ENCODE data around the gene SELENOP.
"Not testable (repeated sequence)": the region's sequence is repeated elsewhere in the genome, so short reads cannot be mapped to it uniquely, and the experiment has no call there.

Gene SELENOP

GRCh38 chr5:42822548-42822947 is 10.9 kb upstream of the SELENOP start:
- Histone ChIP-seq H3K36me3 (ENCODE audit: control insufficient read depth, insufficient read depth, low read length) (no peaks in the 10 kb centered on the region), H3K27me3 (ENCODE audit: control insufficient read depth, insufficient read depth, low read length) (no peaks in the 10 kb centered on the region), H3K9ac (ENCODE audit: low read length) (no peak overlapping the region), H3K4me1 (ENCODE audit: control insufficient read depth, insufficient read depth, low read length) (no peaks in the 10 kb centered on the region), H3K4me3 (ENCODE audit: low read length) (no peak overlapping the region), H3K9me3 (ENCODE audit: control insufficient read depth, low read length) (no peaks in the 10 kb centered on the region)

GRCh38 chr5:42819745-42820144 is 8.1 kb upstream of the SELENOP start:
- H3K4me3 ChIP-seq (ENCODE audit: low read length): no peak overlapping the region
- no peaks in the 10 kb centered on the region for H3K36me3 ChIP-seq (ENCODE audit: control insufficient read depth, insufficient read depth, low read length)
- H3K4me1 ChIP-seq (ENCODE audit: control insufficient read depth, insufficient read depth, low read length): no peaks in the 10 kb centered on the region
- H3K27me3 ChIP-seq (ENCODE audit: control insufficient read depth, insufficient read depth, low read length): no peaks in the 10 kb centered on the region
- H3K9me3 ChIP-seq (ENCODE audit: control insufficient read depth, low read length): no peaks in the 10 kb centered on the region
- no peak overlapping the region for H3K9ac ChIP-seq (ENCODE audit: low read length)

GRCh38 chr5:42816546-42816945 is 4.9 kb upstream of the SELENOP start:
- H3K36me3 ChIP-seq (ENCODE audit: control insufficient read depth, insufficient read depth, low read length); H3K4me3 ChIP-seq (ENCODE audit: low read length); H3K9ac ChIP-seq (ENCODE audit: low read length); H3K9me3 ChIP-seq (ENCODE audit: control insufficient read depth, low read length); H3K27me3 ChIP-seq (ENCODE audit: control insufficient read depth, insufficient read depth, low read length); H3K4me1 ChIP-seq (ENCODE audit: control insufficient read depth, insufficient read depth, low read length): not testable (repeated sequence)

GRCh38 chr5:42813533-42813932 is 1.8 kb upstream of the SELENOP start:
- H3K9me3 ChIP-seq (ENCODE audit: control insufficient read depth, low read length): no peaks in the 10 kb centered on the region
- no peak overlapping the region for H3K9ac ChIP-seq (ENCODE audit: low read length)
- no peak overlapping the region for H3K4me3 ChIP-seq (ENCODE audit: low read length)

GRCh38 chr5:42812620-42813019 is 928 bp upstream of the SELENOP start:
- no peak overlapping the region for H3K4me3 ChIP-seq (ENCODE audit: low read length)
- H3K9ac ChIP-seq (ENCODE audit: low read length): peak overlapping the region; percentile 70
- H3K9me3 ChIP-seq (ENCODE audit: control insufficient read depth, low read length): no peaks in the 10 kb centered on the region
- H3K4me1 ChIP-seq (ENCODE audit: control insufficient read depth, insufficient read depth, low read length): peaks cover 14% of the 10 kb centered on the region
- H3K27me3 ChIP-seq (ENCODE audit: control insufficient read depth, insufficient read depth, low read length): no peaks in the 10 kb centered on the region
- H3K36me3 ChIP-seq (ENCODE audit: control insufficient read depth, insufficient read depth, low read length): no peaks in the 10 kb centered on the region

More at GRCh38 chr5:42813533-42813932, 1.8 kb upstream of the SELENOP start:
- Histone ChIP-seq H3K27me3 (ENCODE audit: control insufficient read depth, insufficient read depth, low read length) (no peaks in the 10 kb centered on the region), H3K36me3 (ENCODE audit: control insufficient read depth, insufficient read depth, low read length) (no peaks in the 10 kb centered on the region), H3K4me1 (ENCODE audit: control insufficient read depth, insufficient read depth, low read length) (peaks cover 8% of the 10 kb centered on the region)

DNA sequence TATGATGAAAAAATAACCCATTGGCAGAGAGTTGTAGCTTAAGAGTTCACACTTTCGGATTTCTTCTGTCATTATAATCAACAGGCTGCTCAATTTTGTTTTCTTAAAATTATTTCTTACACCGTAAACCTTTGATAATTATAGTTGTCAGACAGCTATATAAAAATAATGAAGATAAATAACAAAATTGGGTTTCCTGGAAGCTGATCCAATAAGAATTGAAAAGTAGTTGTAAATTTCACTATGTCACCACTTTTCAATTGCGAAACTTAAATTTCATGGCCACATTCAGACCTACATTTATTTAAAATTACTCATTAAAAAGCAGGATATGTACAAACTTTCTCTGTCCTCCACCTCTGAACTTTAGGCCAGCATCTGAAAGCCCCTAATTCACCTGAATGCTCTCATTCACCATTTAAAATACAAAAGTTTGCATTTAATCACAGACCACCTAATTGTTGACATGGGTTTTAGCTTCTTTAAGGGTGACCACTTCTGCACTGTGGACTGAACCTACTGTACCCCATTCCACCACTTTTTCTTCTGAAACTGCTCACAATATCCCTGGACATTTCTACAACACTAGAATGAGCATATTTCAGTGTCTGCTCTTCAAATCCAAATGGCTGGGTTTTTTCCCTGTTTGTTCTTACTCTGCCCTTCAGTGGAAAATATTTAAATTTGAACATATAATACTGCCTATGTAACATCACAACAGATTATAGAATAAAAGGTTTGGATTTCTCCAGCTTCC is 680 bp downstream of the SELENOP start:
- peak overlapping the region; percentile 70 for H3K9ac ChIP-seq (ENCODE audit: low read length)
- peak overlapping the region; percentile 20 for H3K4me3 ChIP-seq (ENCODE audit: low read length)
- H3K9me3 ChIP-seq (ENCODE audit: control insufficient read depth, low read length): no peaks in the 10 kb centered on the region
- peaks cover 14% of the 10 kb centered on the region for H3K4me1 ChIP-seq (ENCODE audit: control insufficient read depth, insufficient read depth, low read length)
- H3K36me3 ChIP-seq (ENCODE audit: control insufficient read depth, insufficient read depth, low read length): peaks cover 4% of the 10 kb centered on the region
- H3K27me3 ChIP-seq (ENCODE audit: control insufficient read depth, insufficient read depth, low read length): no peaks in the 10 kb centered on the region

- Histone ChIP-seq H3K9me3 (ENCODE audit: control insufficient read depth, low read length) (no peaks in the 10 kb centered on the region), H3K36me3 (ENCODE audit: control insufficient read depth, insufficient read depth, low read length) (peaks cover 4% of the 10 kb centered on the region), H3K9ac (ENCODE audit: low read length) (no peak overlapping the region), H3K4me3 (ENCODE audit: low read length) (no peak overlapping the region), H3K27me3 (ENCODE audit: control insufficient read depth, insufficient read depth, low read length) (no peaks in the 10 kb centered on the region), H3K4me1 (ENCODE audit: control insufficient read depth, insufficient read depth, low read length) (peaks cover 14% of the 10 kb centered on the region)
Measured at GRCh38 chr5:42808888-42809611, 2.6 kb downstream of the SELENOP start.

GRCh38 chr5:42807722-42808447 is 3.8 kb downstream of the SELENOP start:
- Histone ChIP-seq H3K36me3 (ENCODE audit: control insufficient read depth, insufficient read depth, low read length) (peaks cover 4% of the 10 kb centered on the region), H3K4me1 (ENCODE audit: control insufficient read depth, insufficient read depth, low read length) (peaks cover 14% of the 10 kb centered on the region), H3K9me3 (ENCODE audit: control insufficient read depth, low read length) (no peaks in the 10 kb centered on the region), H3K9ac (ENCODE audit: low read length) (peak overlapping the region; percentile 14), H3K27me3 (ENCODE audit: control insufficient read depth, insufficient read depth, low read length) (no peaks in the 10 kb centered on the region), H3K4me3 (ENCODE audit: low read length) (no peak overlapping the region)

DNA sequence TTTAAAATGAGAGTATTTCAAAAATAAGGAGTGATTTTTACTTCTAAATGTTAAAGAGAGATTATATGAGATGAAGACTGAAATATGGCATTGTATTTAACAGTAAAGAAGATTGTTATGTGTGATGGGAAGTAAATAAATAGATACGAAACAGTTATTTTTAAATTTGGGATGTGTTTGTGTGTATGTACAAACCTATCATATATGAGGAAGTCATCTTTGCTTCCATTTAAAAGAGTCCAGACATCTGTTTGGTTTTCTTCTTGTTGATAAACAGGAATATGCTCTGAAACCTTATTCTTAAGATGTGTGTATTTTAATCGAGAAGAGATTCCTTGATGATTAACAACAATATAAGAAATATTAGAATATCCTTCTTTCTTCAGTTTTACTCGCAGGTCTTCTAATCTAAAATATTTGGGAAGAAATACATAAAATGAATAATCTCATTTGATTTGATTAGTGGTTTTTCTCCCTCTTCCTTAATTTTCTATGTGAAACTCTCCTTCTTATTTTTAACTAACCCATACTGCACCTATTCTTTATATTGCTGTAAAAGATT is 4.9 kb downstream of the SELENOP start:
- H3K27me3 ChIP-seq (ENCODE audit: control insufficient read depth, insufficient read depth, low read length): no peaks in the 10 kb centered on the region
- H3K9ac ChIP-seq (ENCODE audit: low read length): no peak overlapping the region
- no peak overlapping the region for H3K4me3 ChIP-seq (ENCODE audit: low read length)
- no peaks in the 10 kb centered on the region for H3K9me3 ChIP-seq (ENCODE audit: control insufficient read depth, low read length)
- peaks cover 8% of the 10 kb centered on the region for H3K4me1 ChIP-seq (ENCODE audit: control insufficient read depth, insufficient read depth, low read length)
- peaks cover 4% of the 10 kb centered on the region for H3K36me3 ChIP-seq (ENCODE audit: control insufficient read depth, insufficient read depth, low read length)

DNA sequence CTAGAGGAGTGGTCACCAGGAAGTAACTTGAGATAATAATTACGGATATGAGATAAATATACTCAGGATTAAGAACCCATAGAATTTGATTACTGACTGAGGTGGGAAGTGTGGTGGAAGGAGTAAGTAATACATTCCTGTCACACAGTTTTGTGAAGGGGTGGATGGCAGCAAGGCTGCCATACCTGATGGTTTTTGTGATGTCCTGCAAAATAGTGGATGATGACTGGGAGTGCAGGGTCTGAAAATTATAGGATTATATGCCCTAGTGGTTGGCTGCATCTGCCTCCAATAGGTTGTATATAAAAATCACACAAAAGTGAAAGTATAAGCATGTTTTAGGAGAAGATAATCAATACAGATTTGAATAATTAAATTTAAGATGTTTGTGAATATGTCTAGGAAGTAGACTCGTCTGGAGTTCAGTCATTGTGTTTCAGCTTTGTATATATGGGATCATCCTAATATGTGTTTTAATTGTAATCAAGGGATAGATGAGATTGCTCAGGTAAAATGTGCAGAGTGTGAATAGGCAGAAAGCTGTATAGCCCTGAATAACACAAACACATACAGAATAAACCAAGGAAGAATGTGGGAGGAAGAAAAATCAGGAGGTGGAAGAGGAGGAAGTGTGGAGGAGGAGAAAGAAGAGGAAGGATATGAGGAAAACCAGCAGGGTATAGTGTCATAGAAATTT is 5.5 kb downstream of the SELENOP start:
- Histone ChIP-seq H3K36me3 (ENCODE audit: control insufficient read depth, insufficient read depth, low read length) (peaks cover 4% of the 10 kb centered on the region), H3K4me1 (ENCODE audit: control insufficient read depth, insufficient read depth, low read length) (peaks cover 6% of the 10 kb centered on the region), H3K27me3 (ENCODE audit: control insufficient read depth, insufficient read depth, low read length) (no peaks in the 10 kb centered on the region), H3K9me3 (ENCODE audit: control insufficient read depth, low read length) (no peaks in the 10 kb centered on the region), H3K9ac (ENCODE audit: low read length) (no peak overlapping the region), H3K4me3 (ENCODE audit: low read length) (no peak overlapping the region)

- H3K36me3 ChIP-seq (ENCODE audit: control insufficient read depth, insufficient read depth, low read length): peaks cover 4% of the 10 kb centered on the region
- H3K9ac ChIP-seq (ENCODE audit: low read length): no peak overlapping the region
- H3K9me3 ChIP-seq (ENCODE audit: control insufficient read depth, low read length): no peaks in the 10 kb centered on the region
Measured at GRCh38 chr5:42804717-42805339, 6.9 kb downstream of the SELENOP start.

More at GRCh38 chr5:42804717-42805339, 6.9 kb downstream of the SELENOP start:
- Histone ChIP-seq H3K27me3 (ENCODE audit: control insufficient read depth, insufficient read depth, low read length) (no peaks in the 10 kb centered on the region), H3K4me1 (ENCODE audit: control insufficient read depth, insufficient read depth, low read length) (peaks cover 6% of the 10 kb centered on the region), H3K4me3 (ENCODE audit: low read length) (no peak overlapping the region)
